GM12892 (cell line): ENCODE data around the gene DIDO1.

Experiments
- POLR2A ChIP-seq: IDR thresholded peaks from 2 replicates; pipeline ENCODE4 v1.6.1; 2011; ENCODE audit warnings: low read depth, low read length, control low read depth
- POLR2AphosphoS5 ChIP-seq: IDR thresholded peaks from 2 replicates; pipeline ENCODE4 v1.6.1; 2011; ENCODE audit warnings: low read depth, low read length, control low read depth

DNA sequence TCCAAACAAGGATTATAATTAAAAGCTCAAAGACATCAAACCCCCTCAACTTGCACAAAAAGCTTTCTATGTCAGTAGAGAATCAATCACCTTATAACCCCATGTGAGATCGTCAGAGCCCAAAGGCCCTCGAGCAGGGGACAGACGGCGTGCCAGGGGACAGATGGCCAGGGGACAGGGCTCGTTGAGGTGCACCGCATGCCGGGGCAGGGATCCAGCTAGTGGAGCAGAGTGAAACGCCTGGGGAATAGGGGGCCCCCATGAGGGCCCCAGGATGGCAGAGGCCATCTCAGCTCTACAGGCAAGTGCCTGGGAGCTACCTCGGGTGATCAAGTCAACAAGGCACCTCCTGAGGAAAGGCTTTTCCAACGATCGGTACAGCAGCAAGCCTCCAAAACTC is 28.6 kb downstream of the DIDO1 start:
- no peak for TF ChIP-seq POLR2AphosphoS5
- no peak for TF ChIP-seq POLR2A
